Gastrocnemius medialis (tissue), 4 donors: ENCODE measurements around the gene GARIN5A.

Experiments
- POLR2A ChIP-seq, 2 donors: fragments of 450-650 bp; IDR thresholded peaks; one replicate each; pipeline ENCODE4 v1.6.1; 2017; ENCODE audit warnings: antibody characterized with exemption in 2 of 2, mild to moderate bottlenecking in 2 of 2, moderate library complexity in 2 of 2
- TF ChIP-seq, protein P1 (sequence below), 5 experiments: fragments of 450-650 bp in 3 of 5; fragments of 200-600 bp in 2 of 5; sonication (generic) in 2 of 5; IDR thresholded peaks in 4 of 5; conservative IDR thresholded peaks in 1 of 5; 1 replicate in 4 of 5; 2 replicates in 1 of 5; pipeline ENCODE4 v1.5.1; 2016 to 2019; ENCODE audit warnings: antibody characterized with exemption in 5 of 5, mild to moderate bottlenecking in 3 of 5, moderate library complexity in 3 of 5

DNA sequence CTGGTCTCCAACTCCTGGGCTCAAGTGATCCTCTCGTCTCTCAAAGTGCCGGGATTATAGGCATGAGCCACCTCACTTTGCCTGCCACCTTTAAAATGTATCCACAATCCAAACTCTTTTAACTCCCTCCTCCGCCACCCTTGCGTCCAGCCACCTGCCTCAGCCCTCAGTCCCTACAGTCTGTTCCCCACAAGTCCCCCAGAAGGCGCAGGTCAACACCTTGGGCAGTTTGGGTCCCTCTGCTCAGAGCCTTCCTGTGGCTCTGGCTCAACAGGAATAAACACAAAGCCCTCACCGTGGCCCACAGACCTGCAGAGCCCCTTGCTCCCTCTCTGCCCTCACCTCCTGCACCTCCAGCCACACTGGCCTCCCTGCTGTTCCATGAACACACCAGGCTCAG lies 7.8 kb downstream of the GARIN5A start:
- TF ChIP-seq, protein P1, sequence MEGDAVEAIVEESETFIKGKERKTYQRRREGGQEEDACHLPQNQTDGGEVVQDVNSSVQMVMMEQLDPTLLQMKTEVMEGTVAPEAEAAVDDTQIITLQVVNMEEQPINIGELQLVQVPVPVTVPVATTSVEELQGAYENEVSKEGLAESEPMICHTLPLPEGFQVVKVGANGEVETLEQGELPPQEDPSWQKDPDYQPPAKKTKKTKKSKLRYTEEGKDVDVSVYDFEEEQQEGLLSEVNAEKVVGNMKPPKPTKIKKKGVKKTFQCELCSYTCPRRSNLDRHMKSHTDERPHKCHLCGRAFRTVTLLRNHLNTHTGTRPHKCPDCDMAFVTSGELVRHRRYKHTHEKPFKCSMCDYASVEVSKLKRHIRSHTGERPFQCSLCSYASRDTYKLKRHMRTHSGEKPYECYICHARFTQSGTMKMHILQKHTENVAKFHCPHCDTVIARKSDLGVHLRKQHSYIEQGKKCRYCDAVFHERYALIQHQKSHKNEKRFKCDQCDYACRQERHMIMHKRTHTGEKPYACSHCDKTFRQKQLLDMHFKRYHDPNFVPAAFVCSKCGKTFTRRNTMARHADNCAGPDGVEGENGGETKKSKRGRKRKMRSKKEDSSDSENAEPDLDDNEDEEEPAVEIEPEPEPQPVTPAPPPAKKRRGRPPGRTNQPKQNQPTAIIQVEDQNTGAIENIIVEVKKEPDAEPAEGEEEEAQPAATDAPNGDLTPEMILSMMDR (IDR thresholded peaks at IDR 0.05 in 4 of 5, conservative IDR thresholded peaks at IDR 0.05 in 1 of 5), result no peak
- no peak for TF ChIP-seq POLR2A (IDR thresholded peaks at IDR 0.05)
